Mucosa of rectum (tissue), 2 donors: ENCODE measurements around the gene ARHGDIB.

Source experiments
- H3K27ac ChIP-seq, 2 donors: one replicate each; pipeline ENCODE4 v1.7.0; 2013; ENCODE audit warnings: inconsistent platforms in 2 of 2, low read depth in 2 of 2, low read length in 2 of 2
- H3K27me3 ChIP-seq, 2 donors: one replicate each; pipeline ENCODE4 v1.7.0; 2013; ENCODE audit warnings: low read length in 2 of 2; ENCODE audit not compliant: control insufficient read depth in 2 of 2, insufficient read depth in 2 of 2
- H3K36me3 ChIP-seq, 2 donors: one replicate each; pipeline ENCODE4 v1.7.0; 2013; ENCODE audit warnings: low read length in 2 of 2; ENCODE audit not compliant: control insufficient read depth in 2 of 2, insufficient read depth in 2 of 2
- H3K4me1 ChIP-seq, 2 donors: one replicate each; pipeline ENCODE4 v1.7.0; 2013; ENCODE audit warnings: low read length in 2 of 2, mild to moderate bottlenecking in 1 of 2; ENCODE audit not compliant: control insufficient read depth in 2 of 2, insufficient read depth in 2 of 2
- H3K4me3 ChIP-seq, 2 donors: one replicate each; pipeline ENCODE4 v1.7.0; 2013; ENCODE audit warnings: low read length in 2 of 2
- H3K9ac ChIP-seq, 2 donors: one replicate each; pipeline ENCODE4 v1.7.0; 2013; ENCODE audit warnings: low read length in 2 of 2, low read depth in 1 of 2, mild to moderate bottlenecking in 1 of 2
- H3K9me3 ChIP-seq, 2 donors: one replicate each; pipeline ENCODE4 v1.7.0; 2013; ENCODE audit warnings: low read length in 2 of 2; ENCODE audit not compliant: control insufficient read depth in 2 of 2
- donor health status: healthy.
- donor health status: Normal muscosa, but diverticular disease.

The ARHGDIB gene

GRCh38 chr12:14935031-14935430, 26.4 kb downstream of the ARHGDIB start:
- peaks cover 0 to 8% of the 10 kb centered on the region in 2 donors for H3K4me1 ChIP-seq
- no peaks in the 10 kb centered on the region for H3K9me3 ChIP-seq
- no peaks in the 10 kb centered on the region for H3K27me3 ChIP-seq

DNA sequence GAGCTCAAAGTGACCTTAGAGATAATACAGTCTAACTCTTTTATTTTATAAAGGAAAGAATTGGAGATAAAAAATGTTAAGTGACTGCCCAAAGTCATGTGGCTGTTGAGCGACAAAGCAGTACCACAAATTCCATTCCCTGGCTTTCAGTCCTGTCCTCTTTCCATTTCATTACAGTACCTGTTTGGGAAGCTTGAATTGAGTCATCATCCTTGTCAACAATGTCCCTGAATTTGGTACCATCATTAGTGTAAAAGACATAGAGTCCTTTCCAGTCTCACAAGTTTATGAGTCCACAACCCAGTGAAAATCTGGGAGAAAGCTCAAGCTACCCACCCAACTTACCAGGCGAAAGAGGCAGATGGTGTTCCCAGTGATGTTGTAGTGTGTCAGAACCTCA, 26.9 kb downstream of the ARHGDIB start:
- no peaks in the 10 kb centered on the region for H3K27me3 ChIP-seq
- H3K27ac ChIP-seq = peak overlapping the region in 1 of 2 donors; percentile 2
- H3K9ac ChIP-seq = no peak overlapping the region
- peaks cover 0 to 8% of the 10 kb centered on the region in 2 donors for H3K4me1 ChIP-seq
- no peaks in the 10 kb centered on the region for H3K9me3 ChIP-seq
- H3K36me3 ChIP-seq = no peaks in the 10 kb centered on the region
- no peak overlapping the region for H3K4me3 ChIP-seq

More at GRCh38 chr12:14935031-14935430, 26.4 kb downstream of the ARHGDIB start:
- H3K36me3 ChIP-seq = no peaks in the 10 kb centered on the region
- no peak overlapping the region for H3K9ac ChIP-seq
- H3K4me3 ChIP-seq = no peak overlapping the region
- H3K27ac ChIP-seq = peak overlapping the region in 1 of 2 donors; percentile 36

DNA sequence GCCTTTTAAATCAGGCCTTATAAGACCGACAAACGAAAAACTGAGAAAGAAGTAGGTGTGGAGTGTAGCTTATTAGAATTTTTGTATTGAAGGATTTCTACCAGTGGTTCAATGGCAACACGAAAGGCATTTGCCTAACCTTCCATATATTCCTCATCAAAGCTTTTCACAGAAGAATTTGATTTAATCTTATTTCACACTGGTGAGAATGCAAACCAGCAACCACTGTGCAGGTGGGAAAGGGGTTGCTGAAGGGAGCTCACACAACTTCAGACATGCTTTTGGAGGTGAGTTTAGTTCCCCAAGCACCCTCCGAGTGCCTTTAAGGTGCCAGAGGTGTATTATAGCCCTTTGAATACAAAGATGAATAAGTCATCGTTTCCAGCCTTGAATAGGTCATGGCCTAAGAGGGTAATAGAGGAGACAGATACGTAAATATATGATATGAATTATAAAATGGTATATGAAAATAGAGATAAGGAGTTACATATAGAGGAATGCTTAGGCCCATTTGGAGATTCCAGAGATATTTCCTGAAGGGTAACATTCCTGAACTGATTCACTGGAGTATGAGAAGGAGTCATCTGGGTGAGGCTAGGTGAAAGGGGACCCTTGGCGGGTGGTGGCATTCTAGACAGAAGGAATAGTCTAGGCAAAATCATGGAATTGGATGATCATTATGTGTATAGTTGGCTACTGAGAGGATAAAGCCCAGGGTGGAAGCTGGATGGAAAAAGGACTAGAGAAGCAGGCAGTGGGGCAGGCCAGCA, 29.4 kb downstream of the ARHGDIB start:
- no peak overlapping the region for H3K27ac ChIP-seq
- H3K9me3 ChIP-seq = no peaks in the 10 kb centered on the region
- no peaks in the 10 kb centered on the region for H3K36me3 ChIP-seq
- no peak overlapping the region for H3K4me3 ChIP-seq
- peaks cover 7 to 8% of the 10 kb centered on the region in 2 donors for H3K4me1 ChIP-seq
- no peak overlapping the region for H3K9ac ChIP-seq
- no peaks in the 10 kb centered on the region for H3K27me3 ChIP-seq

DNA sequence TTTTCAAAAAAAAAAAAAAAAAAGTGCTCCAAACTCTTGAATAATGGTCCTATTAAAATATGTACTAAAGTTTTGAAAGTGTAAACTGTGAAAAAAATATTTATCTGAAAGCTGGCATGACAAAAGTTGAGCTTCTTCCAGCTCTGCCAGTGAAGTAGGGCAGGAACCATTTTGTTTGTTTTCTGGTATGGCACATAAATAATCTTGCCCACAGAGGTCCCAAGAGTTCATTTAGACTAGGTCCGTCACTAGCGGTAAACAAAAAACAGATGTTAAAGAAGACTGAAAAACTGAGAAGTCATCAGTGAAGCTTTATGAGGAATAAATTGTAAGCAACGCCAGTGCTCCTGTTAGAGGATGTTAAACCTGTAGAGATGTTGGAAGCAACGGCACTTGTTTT, 30.0 kb downstream of the ARHGDIB start:
- no peaks in the 10 kb centered on the region for H3K9me3 ChIP-seq
- no peak overlapping the region for H3K9ac ChIP-seq
- no peaks in the 10 kb centered on the region for H3K36me3 ChIP-seq
- H3K27ac ChIP-seq = no peak overlapping the region
- H3K4me3 ChIP-seq = no peak overlapping the region
- no peaks in the 10 kb centered on the region for H3K27me3 ChIP-seq
- H3K4me1 ChIP-seq = peaks cover 7 to 8% of the 10 kb centered on the region in 2 donors

GRCh38 chr12:14930299-14930698, 31.1 kb downstream of the ARHGDIB start:
- H3K27me3 ChIP-seq = no peaks in the 10 kb centered on the region
- no peak overlapping the region for H3K27ac ChIP-seq
- H3K9me3 ChIP-seq = no peaks in the 10 kb centered on the region
- no peak overlapping the region for H3K4me3 ChIP-seq
- no peaks in the 10 kb centered on the region for H3K36me3 ChIP-seq
- no peak overlapping the region for H3K9ac ChIP-seq
- H3K4me1 ChIP-seq = peaks cover 6 to 7% of the 10 kb centered on the region in 2 donors

DNA sequence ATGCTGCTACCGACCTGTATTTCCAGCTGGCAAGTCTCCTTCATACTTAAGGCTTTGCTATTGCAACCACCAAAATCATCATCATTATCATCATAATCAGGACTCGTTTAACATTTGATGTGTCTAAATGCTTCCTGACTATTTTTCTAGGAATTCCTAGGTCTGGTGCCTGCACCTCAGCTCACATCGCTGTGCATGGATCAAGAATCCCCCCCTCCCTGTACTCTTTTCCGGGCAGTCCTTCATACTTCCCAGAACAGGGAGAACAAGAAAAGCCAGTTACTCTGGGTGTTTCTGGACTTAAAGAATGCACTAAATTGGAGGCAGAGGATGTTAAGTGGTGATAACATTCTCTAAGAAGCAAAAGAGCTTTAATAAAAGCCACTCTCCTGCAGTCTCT, 32.5 kb downstream of the ARHGDIB start:
- H3K36me3 ChIP-seq = no peaks in the 10 kb centered on the region
- no peaks in the 10 kb centered on the region for H3K9me3 ChIP-seq
- no peaks in the 10 kb centered on the region for H3K27me3 ChIP-seq
- H3K9ac ChIP-seq = no peak overlapping the region
- H3K4me1 ChIP-seq = peaks cover 0 to 7% of the 10 kb centered on the region in 2 donors
- H3K27ac ChIP-seq = no peak overlapping the region
- no peak overlapping the region for H3K4me3 ChIP-seq

DNA sequence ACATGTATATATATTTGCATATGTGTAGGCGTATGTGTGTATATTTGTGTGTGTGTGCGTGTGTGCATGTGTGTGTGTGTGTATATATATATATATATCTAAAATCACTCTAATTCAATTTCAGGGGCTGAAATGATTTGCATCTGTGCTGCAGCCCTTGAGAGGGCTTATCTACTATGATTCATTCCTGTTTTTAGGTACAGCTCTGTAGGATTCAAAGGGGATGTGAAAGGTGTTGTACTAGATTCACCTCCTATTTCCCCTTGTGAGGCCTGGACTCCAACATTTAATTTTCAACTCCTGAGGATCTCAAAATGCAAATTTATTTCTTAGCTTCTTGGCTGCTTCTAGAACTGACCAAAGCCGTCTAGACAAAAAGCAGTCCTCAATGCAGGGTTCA, 34.1 kb downstream of the ARHGDIB start:
- Histone ChIP-seq H3K27me3 (no peaks in the 10 kb centered on the region), H3K4me1 (peaks cover 0 to 7% of the 10 kb centered on the region in 2 donors), H3K36me3 (no peaks in the 10 kb centered on the region), H3K9ac (no peak overlapping the region), H3K9me3 (no peaks in the 10 kb centered on the region), H3K27ac (no peak overlapping the region), H3K4me3 (no peak overlapping the region)

- Histone ChIP-seq H3K27ac (no peak overlapping the region), H3K9me3 (no peaks in the 10 kb centered on the region), H3K27me3 (no peaks in the 10 kb centered on the region), H3K4me1 (peaks cover 0 to 7% of the 10 kb centered on the region in 2 donors), H3K4me3 (no peak overlapping the region), H3K9ac (no peak overlapping the region), H3K36me3 (no peaks in the 10 kb centered on the region)
These were observed 36.9 kb downstream of the ARHGDIB start for GRCh38 chr12:14924541-14924940.

GRCh38 chr12:14923944-14924343, 37.5 kb downstream of the ARHGDIB start:
- Histone ChIP-seq H3K27me3 (no peaks in the 10 kb centered on the region), H3K4me3 (no peak overlapping the region), H3K9ac (no peak overlapping the region), H3K36me3 (no peaks in the 10 kb centered on the region), H3K9me3 (no peaks in the 10 kb centered on the region), H3K4me1 (peaks cover 0 to 3% of the 10 kb centered on the region in 2 donors), H3K27ac (no peak overlapping the region)

DNA sequence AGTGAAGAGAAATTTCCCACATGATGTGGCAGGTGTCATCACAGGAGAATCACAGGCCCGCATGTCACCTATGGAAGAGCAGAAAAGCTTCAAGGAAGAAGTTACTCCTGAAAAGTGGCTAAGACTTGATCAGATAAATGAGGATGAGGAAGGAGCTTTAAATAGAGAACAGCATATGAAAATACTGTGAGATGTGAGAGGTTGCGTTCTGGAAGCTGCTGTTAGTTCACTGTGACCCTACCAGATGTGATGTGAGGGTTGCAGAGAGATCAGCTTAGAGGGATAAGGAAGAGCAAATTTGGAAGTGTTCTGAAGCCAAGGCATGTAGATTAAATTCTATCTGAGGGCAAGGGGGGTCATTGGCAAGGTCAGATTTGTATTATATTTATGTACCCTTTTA, 40.2 kb downstream of the ARHGDIB start:
- Histone ChIP-seq H3K9me3 (no peaks in the 10 kb centered on the region), H3K27me3 (no peaks in the 10 kb centered on the region), H3K4me1 (no peaks in the 10 kb centered on the region), H3K9ac (no peak overlapping the region), H3K27ac (no peak overlapping the region), H3K4me3 (no peak overlapping the region), H3K36me3 (no peaks in the 10 kb centered on the region)
